ENCODE data around the gene QRSL1.

Gene QRSL1

DNA sequence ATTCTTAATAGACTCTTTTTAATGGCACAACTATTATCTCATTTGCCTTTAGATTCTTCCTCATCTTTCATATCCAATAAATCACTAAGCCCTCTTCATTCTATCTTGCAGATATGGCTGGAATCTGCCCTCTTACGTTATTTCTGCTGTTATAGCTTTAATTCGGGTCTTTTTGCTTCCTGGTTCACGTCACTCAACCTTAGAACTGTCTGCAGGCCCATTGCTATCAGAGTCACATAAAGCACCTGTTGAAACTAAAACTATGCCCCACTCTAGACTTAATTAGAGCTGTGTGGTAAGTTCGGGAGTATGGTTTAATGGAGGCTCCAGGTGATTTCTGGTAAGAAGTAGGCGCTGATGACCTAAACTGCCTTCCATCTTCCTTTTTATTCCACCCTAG, 988 bp downstream of the QRSL1 start:
- in situ Hi-C loops (cut with HindIII; ENCODE audit: low sequenced_read_pairs): no loop called here

DNA sequence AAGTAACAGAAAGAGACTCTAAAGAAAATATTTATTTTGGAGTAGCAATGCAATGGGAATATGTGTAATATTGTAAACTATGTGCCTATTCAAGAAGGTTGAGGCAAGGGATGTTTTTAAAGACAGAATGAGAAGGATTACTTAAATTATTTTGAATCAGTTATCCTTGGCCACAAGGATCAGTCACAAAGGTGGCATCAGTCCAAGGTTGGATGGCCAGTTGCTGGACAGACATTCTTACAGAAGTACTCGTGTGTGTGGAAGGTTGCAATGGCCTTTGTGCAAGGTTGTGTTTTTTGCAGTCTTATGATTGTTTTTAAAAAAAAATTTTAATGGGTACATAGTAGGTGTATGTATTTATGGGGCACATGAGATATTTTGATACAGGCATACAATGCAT, 2.0 kb downstream of the QRSL1 start:
- TF ChIP-seq, protein P1, sequence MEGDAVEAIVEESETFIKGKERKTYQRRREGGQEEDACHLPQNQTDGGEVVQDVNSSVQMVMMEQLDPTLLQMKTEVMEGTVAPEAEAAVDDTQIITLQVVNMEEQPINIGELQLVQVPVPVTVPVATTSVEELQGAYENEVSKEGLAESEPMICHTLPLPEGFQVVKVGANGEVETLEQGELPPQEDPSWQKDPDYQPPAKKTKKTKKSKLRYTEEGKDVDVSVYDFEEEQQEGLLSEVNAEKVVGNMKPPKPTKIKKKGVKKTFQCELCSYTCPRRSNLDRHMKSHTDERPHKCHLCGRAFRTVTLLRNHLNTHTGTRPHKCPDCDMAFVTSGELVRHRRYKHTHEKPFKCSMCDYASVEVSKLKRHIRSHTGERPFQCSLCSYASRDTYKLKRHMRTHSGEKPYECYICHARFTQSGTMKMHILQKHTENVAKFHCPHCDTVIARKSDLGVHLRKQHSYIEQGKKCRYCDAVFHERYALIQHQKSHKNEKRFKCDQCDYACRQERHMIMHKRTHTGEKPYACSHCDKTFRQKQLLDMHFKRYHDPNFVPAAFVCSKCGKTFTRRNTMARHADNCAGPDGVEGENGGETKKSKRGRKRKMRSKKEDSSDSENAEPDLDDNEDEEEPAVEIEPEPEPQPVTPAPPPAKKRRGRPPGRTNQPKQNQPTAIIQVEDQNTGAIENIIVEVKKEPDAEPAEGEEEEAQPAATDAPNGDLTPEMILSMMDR (IDR thresholded peaks at IDR 0.05; ENCODE audit: low read depth, low read length): no peak
- H3K4me3 ChIP-seq (ENCODE audit: low read depth, low read length): no peak overlapping the region
- DNase-seq (ENCODE audit: low read depth, low spot score): no peak
- in situ Hi-C loops (cut with HindIII; ENCODE audit: low sequenced_read_pairs): no loop called here

More for the DNA sequence above, 988 bp downstream of the QRSL1 start:
- H3K4me3 ChIP-seq (ENCODE audit: low read depth, low read length): peak overlapping the region; percentile 90
- TF ChIP-seq, protein P1 (IDR thresholded peaks at IDR 0.05; ENCODE audit: low read depth, low read length): no peak
- no peak for DNase-seq (ENCODE audit: low read depth, low spot score)

DNA sequence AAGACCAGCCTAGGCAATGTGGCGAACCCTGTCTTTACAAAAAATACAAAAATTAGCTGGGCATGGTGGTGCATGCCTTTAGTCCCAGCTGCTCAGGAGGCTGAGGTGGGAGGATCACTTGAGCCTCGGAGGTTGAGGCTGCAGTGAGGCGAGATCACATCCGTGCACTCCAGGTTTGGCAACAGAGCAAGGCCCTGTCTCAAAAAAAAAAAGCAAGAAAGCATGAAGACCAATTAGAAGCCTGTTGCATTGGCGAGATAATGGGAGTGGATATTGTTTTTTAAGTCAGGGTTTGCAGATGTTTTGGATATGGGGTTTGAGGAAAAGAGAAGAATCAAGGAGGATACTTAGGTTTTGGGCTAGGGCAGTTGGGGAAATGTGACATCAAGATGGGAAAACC, 5.2 kb downstream of the QRSL1 start:
- no peak overlapping the region for H3K4me3 ChIP-seq (ENCODE audit: low read depth, low read length)
- TF ChIP-seq, protein P1 (IDR thresholded peaks at IDR 0.05; ENCODE audit: low read depth, low read length): no peak
- in situ Hi-C loops (cut with HindIII; ENCODE audit: low sequenced_read_pairs): no loop called here
- no peak for DNase-seq (ENCODE audit: low read depth, low spot score)

DNA sequence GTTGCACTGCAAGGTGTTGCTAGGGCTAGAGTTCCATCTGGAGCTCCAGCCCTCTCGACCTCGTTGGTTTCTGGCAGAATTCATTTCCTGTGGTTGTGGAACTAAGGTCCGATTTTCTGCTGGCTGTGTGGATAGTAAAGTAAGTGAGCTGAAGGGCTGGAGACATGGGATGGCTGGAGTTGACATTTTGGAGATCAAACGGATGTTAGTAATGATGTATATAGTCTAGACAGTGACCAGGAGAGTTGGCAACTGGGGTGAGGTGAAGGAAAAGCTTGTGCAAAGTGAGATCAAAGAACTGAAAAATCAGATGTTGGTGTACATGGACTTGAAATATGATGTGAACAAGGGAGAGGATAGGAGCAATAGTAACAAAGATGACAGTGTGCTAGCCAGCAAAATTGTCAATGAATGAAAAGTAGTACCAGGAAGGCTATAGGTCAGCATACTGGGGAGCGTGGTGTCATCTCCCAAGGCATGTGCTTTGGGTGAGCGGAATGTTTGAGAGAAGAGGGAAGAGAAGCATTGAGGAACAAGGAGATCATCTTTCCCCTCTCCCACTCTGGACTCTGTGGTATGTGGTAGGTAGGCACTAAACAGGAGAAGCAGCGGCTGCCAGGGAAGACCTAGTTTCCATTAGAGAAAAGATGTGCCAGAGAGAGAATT, 7.8 kb downstream of the QRSL1 start:
- H3K4me3 ChIP-seq (ENCODE audit: low read depth, low read length): no peak overlapping the region
- in situ Hi-C loops (cut with HindIII; ENCODE audit: low sequenced_read_pairs): no loop called here
- TF ChIP-seq, protein P1 (IDR thresholded peaks at IDR 0.05; ENCODE audit: low read depth, low read length): no peak
- no peak for DNase-seq (ENCODE audit: low read depth, low spot score)

DNA sequence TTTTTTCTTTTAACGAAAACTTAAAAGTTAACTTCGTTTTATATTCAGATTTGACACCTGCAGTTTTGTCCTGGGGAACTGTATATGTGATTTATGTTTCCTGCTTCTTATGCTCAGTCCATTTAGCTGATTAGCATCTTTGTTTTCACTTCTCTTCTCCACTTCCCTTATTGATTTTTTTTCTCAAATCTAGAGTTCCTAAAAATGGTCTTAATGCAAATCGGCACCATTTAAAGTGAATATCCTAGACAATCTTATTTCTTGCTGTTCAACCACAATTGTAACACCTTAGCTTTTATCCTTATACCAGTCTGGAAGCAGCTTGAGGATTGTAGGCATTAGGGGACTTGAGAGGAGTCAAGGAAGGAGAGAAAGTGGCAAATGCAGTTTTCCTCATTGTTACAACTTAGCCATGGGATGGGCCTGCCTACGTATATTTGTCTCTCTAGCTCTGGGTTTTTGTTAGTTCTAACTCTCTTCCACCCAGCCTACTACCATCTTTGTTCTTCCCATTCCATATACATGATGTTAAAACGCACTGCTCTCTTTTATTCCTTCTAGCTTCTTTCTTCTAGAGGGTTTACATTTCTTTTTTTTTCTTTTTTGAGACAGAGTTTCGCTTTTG, 8.5 kb downstream of the QRSL1 start:
- DNase-seq (ENCODE audit: low read depth, low spot score): no peak
- TF ChIP-seq, protein P1 (IDR thresholded peaks at IDR 0.05; ENCODE audit: low read depth, low read length): no peak
- in situ Hi-C loops (cut with HindIII; ENCODE audit: low sequenced_read_pairs): no loop called here
- no peak overlapping the region for H3K4me3 ChIP-seq (ENCODE audit: low read depth, low read length)

DNA sequence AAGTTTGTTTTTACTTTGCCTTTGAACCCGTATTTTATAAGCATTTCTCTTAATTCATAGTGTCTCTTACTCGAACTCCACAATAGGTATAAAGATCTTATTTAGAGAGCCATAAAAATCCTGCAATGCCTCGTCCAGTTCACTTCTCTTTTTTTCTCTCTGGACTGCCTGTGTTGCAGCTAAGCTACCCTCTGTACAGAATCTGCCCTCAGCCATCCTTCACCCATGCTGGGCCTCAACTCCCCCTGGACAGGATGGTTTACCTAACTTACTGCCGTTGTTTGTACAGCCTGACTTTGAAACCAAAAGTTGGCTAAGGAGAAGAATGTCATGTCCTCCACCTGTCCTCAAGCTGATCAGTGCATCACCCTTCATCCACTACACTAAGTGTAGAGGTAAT, 10.4 kb downstream of the QRSL1 start:
- DNase-seq (ENCODE audit: low read depth, low spot score): no peak
- TF ChIP-seq, protein P1 (IDR thresholded peaks at IDR 0.05; ENCODE audit: low read depth, low read length): no peak
- in situ Hi-C loops (cut with HindIII; ENCODE audit: low sequenced_read_pairs): no loop called here
- H3K4me3 ChIP-seq (ENCODE audit: low read depth, low read length): no peak overlapping the region

Data from astrocyte of the spinal cord (primary cell).